K562 (cell line): ENCODE results near the gene CPNE2. TPM values are rescaled to one million over a fixed set of nuclear protein-coding genes. Genes with fewer than 3 reads are reported as not detected.

ENCODE experiments used
- ASH1L ChIP-seq: fragments of 450-650 bp; IDR thresholded peaks from 2 replicates; pipeline ENCODE4 v1.6.1; 2018; ENCODE audit warnings: borderline replicate concordance, mild to moderate bottlenecking, low read depth; ENCODE audit not compliant: partially characterized antibody
- CREB1 ChIP-seq, 2 experiments: sonication (generic) in 1 of 2; formaldehyde crosslinking in 1 of 2; IDR thresholded peaks; 2 replicates each; pipeline versions ENCODE4 v1.6.1 to v1.8.0; 2012 to 2022; ENCODE audit warnings: inconsistent platforms in 1 of 2, mild to moderate bottlenecking in 1 of 2, missing genetic modification reagents in 1 of 2, moderate library complexity in 1 of 2
- DDX20 ChIP-seq: fragments of 450-650 bp; IDR thresholded peaks from 2 replicates; pipeline ENCODE4 v1.6.1; 2016; ENCODE audit warnings: missing genetic modification characterization, low read depth, mild to moderate bottlenecking, missing compliant biosample characterization, moderate library complexity
- HDAC6 ChIP-seq: IDR thresholded peaks from 2 replicates; pipeline ENCODE4 v1.6.1; 2012; ENCODE audit warnings: low read depth, mild to moderate bottlenecking, control low read depth, inconsistent platforms, low read length, moderate library complexity
- NONO ChIP-seq, 2 experiments: fragments of 200-400 bp in 1 of 2; fragments of 450-650 bp in 1 of 2; formaldehyde crosslinking in 1 of 2; IDR thresholded peaks; 2 replicates each; pipeline ENCODE4 v1.6.1; 2017; ENCODE audit warnings: low read depth in 2 of 2, mild to moderate bottlenecking in 2 of 2, moderate library complexity in 2 of 2, low read length in 1 of 2
- PML ChIP-seq: IDR thresholded peaks from 2 replicates; pipeline ENCODE4 v1.6.1; 2012; ENCODE audit warnings: low read length, inconsistent platforms
- POLR3A ChIP-seq: IDR thresholded peaks from 2 replicates; pipeline ENCODE4 v1.6.1; 2011; ENCODE audit warnings: borderline replicate concordance, mild to moderate bottlenecking, moderate library complexity; ENCODE audit not compliant: insufficient read length, insufficient read depth; ENCODE audit errors: extremely low read depth
- PRDM10 ChIP-seq: fragments of 450-650 bp; IDR thresholded peaks from 2 replicates; pipeline ENCODE4 v1.6.1; 2018; ENCODE audit not compliant: partially characterized antibody
- UBTF ChIP-seq, 2 experiments: IDR thresholded peaks; 2 replicates each; pipeline ENCODE4 v1.6.1; 2012; ENCODE audit warnings: improper control_type of control experiment in 2 of 2, low read depth in 2 of 2, low read length in 2 of 2, borderline replicate concordance in 1 of 2
- ZNF407 ChIP-seq: fragments of 450-650 bp; IDR thresholded peaks from 2 replicates; pipeline ENCODE4 v1.6.1; 2016; ENCODE audit warnings: low read depth
- polyA plus RNA-seq, 8 experiments: library from polyadenylated mRNA; depleted of rRNA in 4 of 8; stranded (reverse) in 5 of 8; unstranded in 3 of 8; fragments of >200 nt; fragmentation: Nextera tagmentation in 2 of 8; fragmentation: Illumina TruSeq in 1 of 8; extraction: Ambion mirVana in 2 of 8; extraction: Trizol in 1 of 8; gene quantifications; 2 replicates each; pipeline versions ENCODE4 v1.2.1 to v1.2.3, GENCODE V29; 2011 to 2014; ENCODE audit warnings: inconsistent platforms in 1 of 8, missing spikeins in 1 of 8
- total RNA-seq, 7 experiments: library from RNA; depleted of rRNA in 6 of 7; stranded (reverse); fragments of >200 nt in 6 of 7; fragmentation: Illumina TruSeq in 2 of 7; extraction: Trizol in 2 of 7; gene quantifications; 2 replicates each; pipeline versions ENCODE4 v1.2.1 to v1.2.3, GENCODE V29; 2011 to 2021; ENCODE audit warnings: low replicate concordance in 1 of 7

Gene CPNE2
- total and polyA plus RNA-seq, 9 of the 15 experiments (the other 6 are each of a cell fraction or from before 2014, with no cell fraction given), result 3.0 to 13.9 (median 8.6) TPM

GRCh38 chr16:57185945-57186871 is 93.8 kb downstream of the CPNE2 start, which contains the start of the genes PSME3IP1 and RSPRY1 (continued):
- TF ChIP-seq UBTF (IDR thresholded peaks at IDR 0.05; ENCODE audit: borderline replicate concordance in 1 of 2, low read depth in 2 of 2, low read length in 2 of 2) (peak in 1 of 2 experiments; percentile 40; a peak in 1 of 4 replicates), PRDM10 (peak; percentile 49), NONO (IDR thresholded peaks at IDR 0.05; ENCODE audit: low read depth in 2 of 2, low read length in 1 of 2) (peak in 1 of 2 experiments; percentile 56; a peak in 1 of 4 replicates), CREB1 (IDR thresholded peaks at IDR 0.05) (peak; percentile 93), CREB1 (CRISPR knock-in tag; IDR thresholded peaks at IDR 0.05) (peak; percentile 83), HDAC6 (no peak), PML (0 out of 2 replicates have a peak, but pooled peaks have one; percentile 8), DDX20 (tag) (no peak), ASH1L (peak; percentile 83), ZNF407 (peak; percentile 91), POLR3A (no peak)
